ENCODE data around the gene PPP1R16B.

PPP1R16B gene

DNA sequence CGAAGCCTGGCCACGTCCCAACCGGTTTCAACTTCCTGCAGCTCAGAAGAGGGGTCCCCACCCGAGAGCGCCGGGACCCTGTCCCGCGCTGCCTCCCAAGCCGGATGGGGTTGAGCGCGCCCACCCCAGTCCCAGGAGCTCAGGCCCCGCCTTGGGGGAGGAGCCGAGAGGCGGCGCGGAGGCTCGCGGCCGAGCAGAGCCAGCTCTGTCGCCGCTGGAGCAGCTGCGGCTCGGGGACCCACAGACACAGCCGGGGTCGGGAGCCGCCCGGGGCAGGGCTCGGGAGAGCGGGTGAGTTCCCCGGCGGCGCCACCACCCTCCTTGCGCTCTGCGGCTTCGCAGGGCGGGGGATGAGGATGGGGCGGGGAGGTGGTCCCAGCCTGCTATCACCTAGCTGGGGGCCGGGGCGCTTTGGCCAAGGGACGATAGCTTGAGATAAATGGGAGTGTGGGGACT lies at the start of gene PPP1R16B:
Gene PPP1R16B, plus strand, starts transcription at position 196 of the 456 bp plus-strand sequence. CDS start 30,229 bp downstream, outside the sequence.
- peak; percentile 53 for DNase-seq (ENCODE audit: low read depth, low spot score)

DNA sequence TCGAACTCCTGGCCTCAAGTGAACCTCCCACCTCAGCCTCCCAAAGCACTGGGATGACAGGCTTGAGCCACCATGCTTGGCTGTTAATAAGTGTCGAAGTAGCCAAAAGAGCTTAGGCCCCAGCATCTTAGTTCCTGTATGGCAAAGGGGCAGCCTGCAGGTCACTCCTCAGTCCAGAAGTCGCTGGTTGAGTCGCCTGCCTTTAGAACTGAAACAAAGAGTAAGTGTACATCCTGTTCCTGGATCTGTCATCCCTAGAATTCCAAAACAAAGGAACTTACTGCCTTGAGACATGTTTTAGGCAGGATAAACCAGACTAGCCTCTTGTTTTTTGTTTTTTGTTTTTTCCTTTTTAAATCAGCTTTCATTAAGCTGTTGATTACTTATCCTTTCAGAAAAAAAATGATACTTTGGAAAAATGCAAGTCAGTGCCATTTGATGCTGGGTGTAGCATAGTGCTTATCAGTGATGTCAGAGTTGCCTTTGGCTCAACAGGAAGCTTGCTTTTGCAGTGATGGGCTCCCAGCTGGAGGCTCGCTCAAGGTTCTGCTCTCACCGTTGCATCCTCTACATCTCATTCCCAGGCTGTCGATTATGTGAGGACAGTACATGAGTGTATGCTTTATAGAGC lies 48.2 kb upstream of the PPP1R16B start:
- no peak for DNase-seq (ENCODE audit: low read depth, low spot score)

- no peak for DNase-seq (ENCODE audit: low read depth, low spot score)
These were observed 46.4 kb upstream of the PPP1R16B start for GRCh38 chr20:38759106-38759505.

- DNase-seq (ENCODE audit: low read depth, low spot score) = no peak
These were observed 44.5 kb upstream of the PPP1R16B start for GRCh38 chr20:38760978-38761377.

GRCh38 chr20:38762174-38762573 lies 43.3 kb upstream of the PPP1R16B start:
- no peak for DNase-seq (ENCODE audit: low read depth, low spot score)

GRCh38 chr20:38763616-38764015 lies 41.9 kb upstream of the PPP1R16B start:
- DNase-seq (ENCODE audit: low read depth, low spot score) = no peak

DNA sequence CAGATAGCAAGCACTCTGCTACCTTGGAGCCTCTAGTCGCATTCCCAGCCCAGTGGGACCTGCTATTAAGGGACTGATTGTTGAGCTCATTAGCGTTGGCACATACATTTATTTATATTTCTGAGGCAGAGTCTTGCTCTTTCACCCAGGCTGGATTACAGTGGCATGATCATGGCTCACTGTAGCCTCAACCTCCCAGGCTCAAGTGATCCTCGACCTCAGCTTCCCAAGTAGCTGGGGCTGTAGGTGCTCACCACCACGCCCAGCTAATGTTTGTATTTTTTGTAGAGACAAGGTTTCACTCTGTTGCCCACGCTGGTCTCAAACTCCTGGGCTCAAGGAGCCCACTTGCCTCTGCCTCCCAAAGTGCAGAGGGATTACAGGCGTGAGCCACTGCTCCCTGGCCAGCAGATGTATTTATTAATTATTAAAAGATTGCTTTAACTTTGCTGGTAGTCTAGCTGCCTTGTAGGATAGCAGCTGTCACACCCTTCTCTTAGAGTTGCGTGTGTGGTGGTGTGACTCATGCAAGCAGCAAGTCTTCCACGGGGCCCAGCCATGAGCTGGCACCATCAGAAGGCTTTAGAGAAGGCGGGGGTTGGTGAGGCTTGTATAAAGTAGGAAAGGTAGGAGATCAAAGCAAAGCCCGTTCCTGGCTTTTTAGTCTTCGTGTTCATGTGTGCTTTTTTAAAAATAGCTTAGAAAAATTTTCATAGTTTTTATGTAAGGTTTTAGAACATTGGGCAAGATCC lies 40.8 kb upstream of the PPP1R16B start:
- DNase-seq (ENCODE audit: low read depth, low spot score) = peak; percentile 21

DNA sequence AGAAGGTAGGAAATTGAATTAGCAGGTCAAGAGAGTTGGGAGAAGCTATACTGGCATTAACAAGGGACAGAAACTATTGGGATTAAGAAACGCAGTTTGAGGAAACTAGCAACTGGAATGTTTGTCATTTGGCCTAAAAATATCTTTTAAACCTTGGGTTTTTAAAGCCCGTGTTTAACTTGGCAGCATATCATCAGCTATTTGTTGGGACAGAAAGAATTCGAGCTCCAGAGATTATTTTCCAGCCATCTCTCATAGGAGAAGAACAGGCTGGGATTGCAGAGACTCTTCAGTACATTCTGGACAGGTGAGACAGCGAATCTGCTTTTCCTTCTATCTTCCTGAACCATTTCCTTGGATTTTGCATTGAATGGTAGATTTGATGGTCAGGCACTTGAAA lies 39.4 kb upstream of the PPP1R16B start:
- DNase-seq (ENCODE audit: low read depth, low spot score) = no peak

DNA sequence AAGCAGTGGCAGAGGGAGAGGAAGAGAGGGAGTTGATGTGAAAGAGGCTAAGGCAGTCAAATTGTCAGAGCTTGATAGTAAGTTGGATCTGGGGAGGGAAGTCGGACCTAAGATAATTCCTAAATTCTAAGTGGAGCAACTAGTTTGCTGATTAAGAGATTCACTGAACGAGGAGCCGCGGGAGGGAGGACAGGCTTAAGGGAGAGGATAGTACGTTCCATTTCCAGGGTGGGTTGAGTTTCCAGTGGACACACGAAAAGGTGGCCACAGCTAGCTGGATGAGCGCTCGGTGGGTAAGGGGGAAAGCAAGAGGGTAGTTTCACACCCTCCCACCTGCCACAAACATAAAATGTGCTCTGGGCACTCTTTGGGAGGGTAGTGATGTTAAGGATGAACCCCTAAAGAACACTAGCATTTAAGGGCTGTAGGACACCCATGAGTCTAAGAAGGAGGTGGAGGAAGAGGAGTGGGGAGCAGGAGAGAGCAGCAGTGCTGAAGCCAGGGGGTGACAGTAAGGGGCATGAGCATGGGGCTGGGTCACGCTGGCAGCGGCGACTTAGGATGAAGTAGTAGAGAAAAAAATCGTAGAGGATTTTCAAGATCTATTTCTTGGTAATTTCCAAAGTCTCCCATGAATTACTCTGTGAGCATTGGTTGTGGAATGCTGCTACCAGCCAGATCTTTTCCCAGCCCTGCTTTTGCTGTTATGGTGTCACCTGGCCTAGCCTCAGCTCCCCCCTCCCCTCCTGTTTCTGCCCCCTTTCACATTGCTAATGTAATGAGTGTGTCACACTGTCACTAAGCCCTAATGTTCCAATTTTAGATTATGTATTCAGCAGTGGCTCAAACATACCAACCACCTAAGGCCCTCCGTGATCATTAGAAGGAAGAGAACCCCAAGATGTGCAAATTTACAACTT lies 35.9 kb upstream of the PPP1R16B start:
- DNase-seq (ENCODE audit: low read depth, low spot score) = no peak

- no peak for DNase-seq (ENCODE audit: low read depth, low spot score)
These were observed 35.0 kb upstream of the PPP1R16B start for GRCh38 chr20:38770546-38770945.

GRCh38 chr20:38770970-38771369 lies 34.5 kb upstream of the PPP1R16B start:
- DNase-seq (ENCODE audit: low read depth, low spot score) = no peak

GRCh38 chr20:38771621-38772020 lies 33.9 kb upstream of the PPP1R16B start:
- no peak for DNase-seq (ENCODE audit: low read depth, low spot score)

- DNase-seq (ENCODE audit: low read depth, low spot score) = no peak
These were observed 31.3 kb upstream of the PPP1R16B start for GRCh38 chr20:38774167-38774566.

DNA sequence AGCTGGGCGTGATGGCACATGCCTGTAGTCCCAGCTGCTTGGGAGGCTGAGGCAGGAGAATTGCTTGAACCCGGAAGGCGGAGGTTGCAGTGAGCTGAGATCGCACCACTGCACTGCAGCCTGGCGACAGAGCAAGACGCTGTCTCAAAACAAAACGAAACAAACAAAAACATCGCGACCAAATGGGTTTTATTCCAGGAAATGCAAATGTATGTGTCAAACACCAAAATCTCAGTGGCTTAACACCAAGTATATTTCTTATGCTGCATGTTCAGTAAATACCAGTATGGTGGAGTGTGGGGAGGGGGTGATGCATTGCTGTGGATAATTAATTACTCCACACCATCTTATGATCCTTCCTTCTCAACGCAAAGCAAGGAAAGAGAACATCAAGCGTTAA lies 29.1 kb upstream of the PPP1R16B start:
- no peak for DNase-seq (ENCODE audit: low read depth, low spot score)

- DNase-seq (ENCODE audit: low read depth, low spot score) = no peak
These were observed 26.0 kb upstream of the PPP1R16B start for GRCh38 chr20:38779247-38780097.

GRCh38 chr20:38782275-38782674 lies 23.2 kb upstream of the PPP1R16B start:
- no peak for DNase-seq (ENCODE audit: low read depth, low spot score)

- DNase-seq (ENCODE audit: low read depth, low spot score) = no peak
These were observed 17.6 kb upstream of the PPP1R16B start for GRCh38 chr20:38787870-38788269.

GRCh38 chr20:38789503-38790199 lies 15.8 kb upstream of the PPP1R16B start:
- no peak for DNase-seq (ENCODE audit: low read depth, low spot score)

DNA sequence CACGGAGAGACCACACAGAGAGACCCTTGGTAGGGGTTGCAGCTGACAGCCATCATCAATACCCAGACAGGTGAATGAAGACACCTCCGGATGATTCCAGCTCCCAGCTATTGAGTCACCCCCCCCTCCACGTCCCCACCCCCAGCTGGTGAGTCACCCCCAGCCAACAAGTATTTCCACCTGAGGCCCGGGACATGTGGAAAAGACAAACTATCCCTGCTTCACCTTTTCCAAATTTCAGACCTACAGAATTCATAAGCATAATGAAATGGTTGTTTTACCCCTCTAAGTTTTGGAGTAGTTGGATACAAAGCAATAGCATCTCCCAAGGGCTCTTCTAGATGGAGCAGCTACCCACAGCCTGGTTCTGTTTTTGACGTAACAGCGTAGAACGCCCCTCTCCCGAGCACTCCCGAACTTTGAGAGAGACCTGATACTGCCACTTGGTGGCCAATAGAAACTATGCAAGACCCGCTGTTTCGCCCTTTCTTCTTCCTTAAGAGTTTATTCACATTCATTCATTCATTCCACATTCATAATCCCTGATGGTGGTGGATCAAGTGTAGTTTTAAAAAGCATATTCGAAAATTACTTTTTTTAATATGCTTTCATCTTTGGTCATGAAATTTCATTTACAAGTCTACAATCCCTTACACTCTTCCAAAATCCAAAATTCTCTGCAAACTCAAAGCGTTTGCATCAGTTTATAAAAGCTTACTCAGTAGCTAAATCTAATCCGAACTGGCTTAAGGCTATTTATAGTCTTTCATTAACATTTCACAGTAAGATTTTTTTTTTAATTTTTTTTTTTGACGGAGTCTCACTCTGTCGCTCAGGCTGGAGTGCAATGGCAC lies 15.1 kb upstream of the PPP1R16B start:
- no peak for DNase-seq (ENCODE audit: low read depth, low spot score)

DNA sequence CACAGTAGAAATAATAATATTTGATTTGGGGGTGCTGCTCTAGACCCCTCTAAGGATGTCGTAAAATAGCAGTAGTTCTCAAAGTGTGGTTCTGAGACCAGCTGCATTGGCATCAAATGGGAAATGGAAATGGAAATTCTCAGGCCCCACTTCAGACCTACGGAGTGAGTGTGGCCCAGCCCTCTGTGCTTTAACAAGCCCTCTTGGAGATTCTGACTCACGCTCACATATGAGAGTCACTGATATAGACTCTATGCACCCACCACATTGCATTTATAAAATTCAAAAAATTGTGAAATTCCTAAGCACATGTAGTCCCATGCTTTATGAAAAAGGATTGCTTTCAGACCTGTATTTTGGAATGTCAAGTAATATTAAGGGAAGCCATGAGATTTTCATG lies 14.2 kb upstream of the PPP1R16B start:
- no peak for DNase-seq (ENCODE audit: low read depth, low spot score)
